HepG2 (cell line): ENCODE data around the gene GPBAR1. TPM values are rescaled to one million over a fixed set of nuclear protein-coding genes. Genes with fewer than 3 reads are reported as not detected.

Experiments used
- CBX1 ChIP-seq: IDR thresholded peaks from one replicate; pipeline ENCODE4 v1.6.1; 2016; ENCODE audit warnings: antibody characterized with exemption, low read depth
- HNF4A ChIP-seq: sonication (generic); formaldehyde crosslinking; IDR thresholded peaks from 2 replicates; pipeline ENCODE4 v1.4.0; 2020; ENCODE audit warnings: missing genetic modification reagents
- KDM3A ChIP-seq: IDR thresholded peaks from 2 replicates; pipeline ENCODE4 v1.6.1; 2018; ENCODE audit warnings: low read depth, missing compliant biosample characterization
- KIAA2018 ChIP-seq: sonication (generic); formaldehyde crosslinking; IDR thresholded peaks from 2 replicates; pipeline ENCODE4 v1.5.0; 2020; ENCODE audit warnings: mild to moderate bottlenecking, missing genetic modification reagents, borderline replicate concordance
- MXD3 ChIP-seq: IDR thresholded peaks from 2 replicates; pipeline ENCODE4 v1.6.1; 2016; ENCODE audit warnings: mild to moderate bottlenecking, missing biosample characterization, missing genetic modification reagents
- MZF1 ChIP-seq: sonication (generic); formaldehyde crosslinking; IDR thresholded peaks from 2 replicates; pipeline ENCODE4 v1.8.1; 2023; ENCODE audit warnings: mild to moderate bottlenecking, missing genetic modification reagents, borderline replicate concordance
- NONO ChIP-seq, 2 experiments: fragments of 450-650 bp in 1 of 2; sonication (generic) in 1 of 2; formaldehyde crosslinking in 1 of 2; IDR thresholded peaks in 1 of 2; conservative IDR thresholded peaks in 1 of 2; 2 replicates each; pipeline versions ENCODE4 v1.6.1 to v1.8.0; 2017 to 2022; ENCODE audit warnings: mild to moderate bottlenecking in 1 of 2, missing genetic modification reagents in 1 of 2, moderate library complexity in 1 of 2
- ZBTB4 ChIP-seq: sonication (generic); formaldehyde crosslinking; IDR thresholded peaks from 2 replicates; pipeline ENCODE4 v1.4.0; 2020; ENCODE audit warnings: missing genetic modification reagents, mild to moderate bottlenecking, borderline replicate concordance
- ZBTB43 ChIP-seq: sonication (generic); formaldehyde crosslinking; conservative IDR thresholded peaks from 2 replicates; pipeline ENCODE4 v1.4.0; 2020; ENCODE audit warnings: missing genetic modification reagents
- ZNF230 ChIP-seq: sonication (generic); formaldehyde crosslinking; IDR thresholded peaks from 2 replicates; pipeline ENCODE4 v1.4.0; 2020; ENCODE audit warnings: mild to moderate bottlenecking, missing genetic modification reagents
- ZNF337 ChIP-seq: sonication (generic); formaldehyde crosslinking; IDR thresholded peaks from 2 replicates; pipeline ENCODE4 v1.5.1; 2020; ENCODE audit warnings: missing genetic modification reagents, low read depth, mild to moderate bottlenecking, borderline replicate concordance
- ZUFSP ChIP-seq: sonication (generic); formaldehyde crosslinking; IDR thresholded peaks from 2 replicates; pipeline ENCODE4 v1.9.0; 2021; ENCODE audit warnings: missing genetic modification reagents, mild to moderate bottlenecking, borderline replicate concordance
- polyA plus RNA-seq, 8 experiments: library from polyadenylated mRNA; depleted of rRNA in 3 of 8; stranded (reverse) in 7 of 8; unstranded in 1 of 8; fragments of >200 nt; fragmentation: Illumina TruSeq in 4 of 8; extraction: Trizol in 4 of 8; gene quantifications; 2 replicates each; pipeline versions ENCODE4 v1.2.1 to v1.2.3, GENCODE V29; 2011 to 2016; ENCODE audit warnings: low read depth in 4 of 8, missing spikeins in 1 of 8, mixed read lengths in 1 of 8; ENCODE audit not compliant: insufficient read depth in 1 of 8
- total RNA-seq, 5 experiments: library from RNA; depleted of rRNA; stranded (reverse); fragments of >200 nt; fragmentation: Illumina TruSeq; extraction: Trizol; gene quantifications; 2 replicates each; pipeline ENCODE4 v1.2.3, GENCODE V29; 2016; ENCODE audit warnings: low read depth in 1 of 5

GPBAR1 gene
- total and polyA plus RNA-seq, 2 of the 13 experiments (the other 11 are each of a cell fraction or from before 2014, with no cell fraction given) = 0.05 to 0.09 TPM

GRCh38 chr2:218269900-218270720 is 9.3 kb downstream of the GPBAR1 start, which contains the start of the genes AAMP and PNKD (continued):
- peak; percentile 97; the same call in 1 of the 2 replicates for TF ChIP-seq KIAA2018 (CRISPR knock-in tag)
- peak; percentile 64 for TF ChIP-seq CBX1
- peak; percentile 70 for TF ChIP-seq ZNF230
- peak; percentile 82 for TF ChIP-seq ZBTB43 (CRISPR knock-in tag)
- TF ChIP-seq ZBTB4 (CRISPR knock-in tag) = no peak
- TF ChIP-seq ZUFSP (CRISPR knock-in tag) = no peak
- no peak for TF ChIP-seq HNF4A (CRISPR knock-in tag)
- TF ChIP-seq KDM3A (CRISPR knock-in tag) = peak; percentile 45; the same call in 1 of the 2 replicates
- no peak for TF ChIP-seq NONO (IDR thresholded peaks at IDR 0.05)
- peak; percentile 23 for TF ChIP-seq NONO (CRISPR knock-in tag; conservative IDR thresholded peaks at IDR 0.05)
- TF ChIP-seq ZNF337 (CRISPR knock-in tag) = no peak
- TF ChIP-seq MXD3 (CRISPR knock-in tag) = peak; percentile 59
- 0 out of 2 replicates have a peak, but pooled peaks have one; percentile 15 for TF ChIP-seq MZF1 (CRISPR knock-in tag)
